Heart right ventricle (tissue), 16 donors: ENCODE results near the gene INO80C. TPM values are rescaled to one million over a fixed set of nuclear protein-coding genes. Genes with fewer than 3 reads are reported as not detected.
A peak's percentile ranks its signal among the peaks of the same experiment; 100 is the strongest.

Source experiments
- ATAC-seq, 8 donors: fragments of 200-7000 bp; cut with Tn5 transposase; one replicate each; pipeline ENCODE4 v1.9.1; 2020; ENCODE audit warnings: mild to moderate bottlenecking in 8 of 8, moderate library complexity in 8 of 8, moderate number of reproducible peaks in 1 of 8
- DNase-seq, 2 donors: peaks; one replicate each; pipeline ENCODE4 v3.0.0-alpha.2; 2020
- H3K27ac ChIP-seq, 10 donors: fragments of 200-600 bp; sonication (generic) in 2 of 10; one replicate each; pipeline versions ENCODE4 v1.5.0 to v1.8.0; 2020 to 2022; ENCODE audit warnings: mild to moderate bottlenecking in 3 of 10
- H3K27me3 ChIP-seq, 7 donors: fragments of 200-600 bp; one replicate each; pipeline ENCODE4 v1.8.0; 2021 to 2022; ENCODE audit warnings: mild to moderate bottlenecking in 2 of 7
- H3K36me3 ChIP-seq, 9 donors: fragments of 200-600 bp; sonication (generic) in 1 of 9; one replicate each; pipeline versions ENCODE4 v1.5.0 to v1.8.0; 2020 to 2022; ENCODE audit warnings: mild to moderate bottlenecking in 2 of 9
- H3K4me1 ChIP-seq, 9 donors: fragments of 200-600 bp; sonication (generic) in 1 of 9; one replicate each; pipeline versions ENCODE4 v1.5.0 to v1.8.0; 2020 to 2022; ENCODE audit warnings: mild to moderate bottlenecking in 4 of 9
- H3K4me3 ChIP-seq, 10 donors: fragments of 200-600 bp; sonication (generic) in 2 of 10; one replicate each; pipeline versions ENCODE4 v1.5.0 to v1.8.0; 2020 to 2022; ENCODE audit warnings: mild to moderate bottlenecking in 7 of 10, moderate library complexity in 2 of 10
- H3K9me3 ChIP-seq, 11 donors: fragments of 200-600 bp in 10 of 11; sonication (generic) in 2 of 11; one replicate each; pipeline versions ENCODE4 v1.5.0 to v1.8.0; 2013 to 2022; ENCODE audit warnings: mild to moderate bottlenecking in 2 of 11, control low read depth in 1 of 11, moderate library complexity in 1 of 11
- WGBS, 2 donors: extraction: QIAGEN DNeasy Blood & Tissue Kit; methylation state at CpG; one replicate each; pipeline ENCODE4 v1.1.7; 2013; ENCODE audit warnings: inconsistent platforms in 1 of 2; 5-methylcytosine and 5-hydroxymethylcytosine counted together
- intact Hi-C, 10 donors: fragments of 100-400 bp; cut with DNase I; formaldehyde crosslinking; loops; one replicate each; pipeline versions ENCODE4 v1.11.1 to v1.14.2; 2022
- polyA plus RNA-seq, 2 donors: library from polyadenylated mRNA; stranded (reverse); fragments of 200-250 nt; gene quantifications; one replicate each; pipeline ENCODE4 v1.2.3, GENCODE V29; 2013
- total RNA-seq, 10 donors: library from RNA; stranded (reverse); fragmentation: NEBNext Ultra II Directional in 3 of 10; extraction: Animal tissue kit (Norgen Biotek cat#: 25700) in 3 of 10; gene quantifications; one replicate each; pipeline versions ENCODE4 v1.2.1 to v1.2.4, GENCODE V29; 2021 to 2023
- TF ChIP-seq, protein P1 (sequence below), 9 donors: fragments of 200-600 bp; sonication (generic) in 2 of 9; IDR thresholded peaks; one replicate each; pipeline versions ENCODE4 v1.5.0 to v1.8.0; 2021 to 2022; ENCODE audit warnings: antibody characterized with exemption in 9 of 9, mild to moderate bottlenecking in 5 of 9, moderate library complexity in 1 of 9
- donor health status: Arrhythmogenic right ventricular cardiomyopathy.
- donor health status: ischemic (EF 13 %, LVEDD 7.1; RV severe dilation, severe dysfunction).
- donor health status: healthy with polysubstance abuse.
- donor health status: DM: no; HTN: yes; CAD: no.
- donor health status: DM: no; HTN: no; CAD: no.
- donor health status: ischemic (EF 25% LVEDD 6.9; RV normal size, moderate dysfunction).
- donor health status: ischemic (EF 25% LVEDD 5.7; RV mildly dilated, moderate dysfunction).
- donor health status: healthy.
- donor health status: DM: yes; HTN: yes; CAD: no.
- donor health status: Ischemic cardiomyopathy.
- donor health status: ischemic (EF 35%, LVEDD 5.7; RV mildly dilated, moderate dysfunction).
- donor health status: nonischemic (EF 11% LVEDD 7.7; RV severe dilation, severe dysfunction).
- donor health status: DM: yes; HTN: yes; CAD: no.
- donor health status: PGD.
- donor health status: ischemic (EF 29% LVEDD 5.4; RV normal size, mild dysfunction).
- donor health status: nonischemic (EF 23%, LVEDD 6.1; RV moderate dilation, normal function).

The INO80C gene
- total and polyA plus RNA-seq, 12 donors: 17.3 to 28.4 (median 25.2) TPM

DNA sequence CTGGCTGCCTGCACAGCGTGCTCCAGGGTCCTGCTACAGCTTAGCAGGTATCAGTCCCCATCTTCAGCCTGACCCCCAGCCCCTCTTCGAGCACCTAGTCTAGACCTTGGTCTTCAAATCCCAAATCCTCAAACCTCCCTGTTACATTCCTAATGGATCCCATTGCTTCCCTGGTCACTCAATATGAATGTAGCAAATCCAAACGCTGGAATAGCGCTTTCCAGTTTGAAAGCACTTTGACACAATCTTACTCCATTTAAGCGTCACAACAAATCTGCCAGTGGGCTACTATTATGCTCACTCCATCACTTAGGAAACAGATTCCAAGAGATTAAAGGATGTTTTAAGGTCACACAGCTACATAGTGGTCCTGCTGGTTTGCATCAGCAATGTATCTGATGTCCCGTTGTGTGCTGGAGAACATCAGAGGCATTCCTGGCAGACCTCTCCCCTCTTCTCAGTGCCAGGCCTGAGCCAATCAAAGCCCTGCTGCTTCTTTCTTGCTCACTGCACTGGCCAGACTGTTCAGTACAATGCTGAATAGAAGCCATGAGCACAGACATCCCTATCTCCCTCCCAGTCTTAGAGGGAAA, 11.1 kb upstream of the INO80C start:
- WGBS, 2 donors: 67 to 69% methylated on average over 6 of the region's 6 CpGs
- H3K4me1 ChIP-seq: peaks cover 0 to 18% (median 2%) of the 10 kb centered on the region in 9 donors

DNA sequence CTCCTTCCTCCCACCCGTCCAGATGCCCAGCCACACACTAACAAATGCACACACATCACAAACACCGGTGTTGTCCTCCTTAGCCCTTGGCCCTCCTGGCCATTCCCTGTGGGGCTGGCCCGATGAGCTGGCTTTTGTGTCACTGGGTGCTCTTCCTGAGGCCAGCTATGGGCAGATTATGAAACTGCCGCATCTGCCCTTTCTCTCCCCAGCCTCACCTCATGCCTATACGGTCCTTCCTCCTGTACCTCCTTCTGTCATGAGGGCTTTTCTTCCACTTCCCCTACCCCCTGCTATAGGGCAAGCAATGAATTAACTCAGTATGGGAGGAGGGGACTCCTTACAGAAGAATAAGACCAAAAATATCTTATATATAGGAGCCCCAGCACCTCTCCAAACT, 10.3 kb upstream of the INO80C start:
- Histone ChIP-seq H3K4me3 (no peak overlapping the region), H3K27ac (no peak overlapping the region), H3K27me3 (peaks cover 0 to 6% (median 0%) of the 10 kb centered on the region in 7 donors), H3K9me3 (no peaks in the 10 kb centered on the region), H3K4me1 (peaks cover 0 to 9% (median 0%) of the 10 kb centered on the region in 9 donors), H3K36me3 (no peaks in the 10 kb centered on the region)
- TF ChIP-seq, protein P1, sequence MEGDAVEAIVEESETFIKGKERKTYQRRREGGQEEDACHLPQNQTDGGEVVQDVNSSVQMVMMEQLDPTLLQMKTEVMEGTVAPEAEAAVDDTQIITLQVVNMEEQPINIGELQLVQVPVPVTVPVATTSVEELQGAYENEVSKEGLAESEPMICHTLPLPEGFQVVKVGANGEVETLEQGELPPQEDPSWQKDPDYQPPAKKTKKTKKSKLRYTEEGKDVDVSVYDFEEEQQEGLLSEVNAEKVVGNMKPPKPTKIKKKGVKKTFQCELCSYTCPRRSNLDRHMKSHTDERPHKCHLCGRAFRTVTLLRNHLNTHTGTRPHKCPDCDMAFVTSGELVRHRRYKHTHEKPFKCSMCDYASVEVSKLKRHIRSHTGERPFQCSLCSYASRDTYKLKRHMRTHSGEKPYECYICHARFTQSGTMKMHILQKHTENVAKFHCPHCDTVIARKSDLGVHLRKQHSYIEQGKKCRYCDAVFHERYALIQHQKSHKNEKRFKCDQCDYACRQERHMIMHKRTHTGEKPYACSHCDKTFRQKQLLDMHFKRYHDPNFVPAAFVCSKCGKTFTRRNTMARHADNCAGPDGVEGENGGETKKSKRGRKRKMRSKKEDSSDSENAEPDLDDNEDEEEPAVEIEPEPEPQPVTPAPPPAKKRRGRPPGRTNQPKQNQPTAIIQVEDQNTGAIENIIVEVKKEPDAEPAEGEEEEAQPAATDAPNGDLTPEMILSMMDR (IDR thresholded peaks at IDR 0.05): no peak
- ATAC-seq (no peak), DNase-seq (no peak)
- WGBS, 2 donors: 82 to 85% methylated on average over 5 of the region's 5 CpGs
- intact Hi-C loops: loop anchor here in 1 of 10 donors (5.0 to 10.0 kb wide), 2 partner anchors 63 to 69 kb away; no protein-coding TSS in a partner anchor

More for the DNA sequence above, 11.1 kb upstream of the INO80C start:
- DNase-seq (no peak), ATAC-seq (peak in 2 of 8 donors; percentile 21 to 67)
- Histone ChIP-seq H3K36me3 (no peaks in the 10 kb centered on the region), H3K27ac (no peak overlapping the region), H3K27me3 (peaks cover 0 to 6% (median 0%) of the 10 kb centered on the region in 7 donors), H3K4me3 (no peak overlapping the region), H3K9me3 (no peaks in the 10 kb centered on the region)
- intact Hi-C loops: loop anchor here in 1 of 10 donors (5.0 to 10.0 kb wide), 2 partner anchors 64 to 68 kb away; no protein-coding TSS in a partner anchor
- TF ChIP-seq, protein P1 (IDR thresholded peaks at IDR 0.05): no peak

DNA sequence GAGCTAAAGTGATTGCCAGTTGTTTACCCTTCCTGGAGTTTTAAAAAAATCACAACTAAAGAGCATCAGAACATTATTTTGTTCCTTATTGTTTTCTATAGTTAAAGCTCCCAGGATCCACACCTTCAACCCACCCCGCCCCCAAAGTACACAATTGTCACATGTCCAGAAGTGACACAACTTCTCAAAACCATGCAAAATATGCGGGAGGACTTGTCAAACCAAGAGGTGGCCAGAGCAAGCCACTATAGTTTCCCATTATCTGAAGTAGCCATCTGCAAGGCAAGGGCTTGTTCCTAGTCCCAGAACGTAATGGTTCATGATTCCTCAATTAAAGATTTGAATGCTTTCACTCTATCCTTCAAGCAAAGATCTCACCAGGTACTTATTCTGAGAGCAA, 9.9 kb upstream of the INO80C start:
- DNase-seq: no peak
- H3K9me3 ChIP-seq: no peaks in the 10 kb centered on the region
- H3K4me1 ChIP-seq: peaks cover 0 to 7% (median 0%) of the 10 kb centered on the region in 9 donors
- ATAC-seq: no peak
- no peak overlapping the region for H3K4me3 ChIP-seq
- 90 to 94% methylated on average over 3 of the region's 3 CpGs for WGBS, 2 donors
- H3K27me3 ChIP-seq: peaks cover 0 to 6% (median 0%) of the 10 kb centered on the region in 7 donors
- intact Hi-C loops: loop anchor here in 1 of 10 donors (5.0 to 10.0 kb wide), 2 partner anchors 63 to 70 kb away; no protein-coding TSS in a partner anchor
- TF ChIP-seq, protein P1 (IDR thresholded peaks at IDR 0.05): no peak
- H3K36me3 ChIP-seq: no peaks in the 10 kb centered on the region
- no peak overlapping the region for H3K27ac ChIP-seq

DNA sequence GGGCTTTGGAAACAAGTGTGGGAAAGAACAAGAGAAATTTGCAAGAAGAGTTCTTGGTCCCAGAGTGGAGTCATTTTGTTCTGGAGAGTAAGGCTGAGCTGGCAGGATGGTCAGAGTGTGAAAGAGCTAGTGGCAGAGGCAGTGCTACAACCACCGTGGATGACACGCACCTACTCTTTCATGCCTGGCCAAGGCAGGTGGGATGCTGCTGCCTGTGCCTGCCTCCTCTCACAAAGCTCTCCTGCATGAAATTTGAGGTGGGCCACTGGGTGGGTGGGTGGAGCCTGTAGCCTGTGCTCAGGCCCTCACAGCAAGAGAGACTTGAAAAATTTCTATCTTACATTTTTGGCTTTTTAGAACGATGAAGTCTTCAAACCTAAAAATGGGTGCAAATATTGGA, 9.4 kb upstream of the INO80C start:
- TF ChIP-seq, protein P1 (IDR thresholded peaks at IDR 0.05): no peak
- no peak overlapping the region for H3K4me3 ChIP-seq
- peaks cover 0 to 11% (median 0%) of the 10 kb centered on the region in 9 donors for H3K4me1 ChIP-seq
- no peaks in the 10 kb centered on the region for H3K36me3 ChIP-seq
- WGBS, 2 donors: 83 to 87% methylated on average over 3 of the region's 3 CpGs
- H3K27me3 ChIP-seq: peaks cover 0 to 6% (median 0%) of the 10 kb centered on the region in 7 donors
- ATAC-seq (no peak), DNase-seq (no peak)
- intact Hi-C loops: loop anchor here in 1 of 10 donors (5.0 to 10.0 kb wide), 2 partner anchors 62 to 70 kb away; no protein-coding TSS in a partner anchor
- no peaks in the 10 kb centered on the region for H3K9me3 ChIP-seq
- H3K27ac ChIP-seq: no peak overlapping the region
